Loucy (cell line): ENCODE data around the gene RINT1.

Experiments used
- EZH2phosphoT487 ChIP-seq: fragments of 200-600 bp; IDR thresholded peaks from 2 replicates; pipeline ENCODE4 v1.6.1; 2018; ENCODE audit warnings: antibody characterized with exemption, mild to moderate bottlenecking, moderate library complexity, borderline replicate concordance
- TF ChIP-seq, protein P1 (sequence below): fragments of 200-600 bp; sonication (generic); conservative IDR thresholded peaks from 2 replicates; pipeline ENCODE4 v1.5.1; 2014; ENCODE audit warnings: mild to moderate bottlenecking, antibody characterized with exemption, low read length

GRCh38 chr7:105577251-105577650 is 45.2 kb downstream of the RINT1 start:
- TF ChIP-seq, protein P1, sequence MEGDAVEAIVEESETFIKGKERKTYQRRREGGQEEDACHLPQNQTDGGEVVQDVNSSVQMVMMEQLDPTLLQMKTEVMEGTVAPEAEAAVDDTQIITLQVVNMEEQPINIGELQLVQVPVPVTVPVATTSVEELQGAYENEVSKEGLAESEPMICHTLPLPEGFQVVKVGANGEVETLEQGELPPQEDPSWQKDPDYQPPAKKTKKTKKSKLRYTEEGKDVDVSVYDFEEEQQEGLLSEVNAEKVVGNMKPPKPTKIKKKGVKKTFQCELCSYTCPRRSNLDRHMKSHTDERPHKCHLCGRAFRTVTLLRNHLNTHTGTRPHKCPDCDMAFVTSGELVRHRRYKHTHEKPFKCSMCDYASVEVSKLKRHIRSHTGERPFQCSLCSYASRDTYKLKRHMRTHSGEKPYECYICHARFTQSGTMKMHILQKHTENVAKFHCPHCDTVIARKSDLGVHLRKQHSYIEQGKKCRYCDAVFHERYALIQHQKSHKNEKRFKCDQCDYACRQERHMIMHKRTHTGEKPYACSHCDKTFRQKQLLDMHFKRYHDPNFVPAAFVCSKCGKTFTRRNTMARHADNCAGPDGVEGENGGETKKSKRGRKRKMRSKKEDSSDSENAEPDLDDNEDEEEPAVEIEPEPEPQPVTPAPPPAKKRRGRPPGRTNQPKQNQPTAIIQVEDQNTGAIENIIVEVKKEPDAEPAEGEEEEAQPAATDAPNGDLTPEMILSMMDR = no peak
- TF ChIP-seq EZH2phosphoT487 = no peak
